B cell (primary cell): ENCODE results near the gene PPAN. TPM values are rescaled to one million over a fixed set of nuclear protein-coding genes. Genes with fewer than 3 reads are reported as not detected.

Experiments used
- ATAC-seq: fragments of 200-7000 bp; cut with Tn5 transposase; one replicate; pipeline ENCODE4 v1.10.0; 2021; ENCODE audit warnings: low read depth, mild to moderate bottlenecking, moderate number of reproducible peaks, moderate library complexity
- CTCF ChIA-PET: fragments of 350-600 bp; sonication (Branson Sonifier 250); formaldehyde crosslinking; loops from one replicate; lab custom pipeline; 2021; ENCODE audit warnings: antibody characterized with exemption, inconsistent platforms; lab: Charles Lee
- POLR2A ChIA-PET: fragments of 350-600 bp; sonication (Branson Sonifier 250); formaldehyde crosslinking; loops from one replicate; lab custom pipeline; 2021; ENCODE audit warnings: antibody characterized with exemption; lab: Charles Lee
- DNase-seq: peaks from one replicate; pipeline ENCODE4 v3.0.0; 2013
- H2AFZ ChIP-seq: 2 replicates; pipeline ENCODE4 v1.6.1; 2012; ENCODE audit warnings: mild to moderate bottlenecking, low read depth, low read length; ENCODE audit not compliant: insufficient read depth, poor library complexity, severe bottlenecking
- H3K27ac ChIP-seq, 2 donors: 1 replicate in 1 of 2; 2 replicates in 1 of 2; pipeline ENCODE4 v1.5.1; 2012 to 2013; ENCODE audit warnings: low read length in 2 of 2, mild to moderate bottlenecking in 2 of 2, moderate library complexity in 1 of 2
- H3K27me3 ChIP-seq, 4 experiments: fragments of 200-600 bp in 1 of 4; sonication (generic) in 1 of 4; replicated peaks in 1 of 4; 1 replicate in 2 of 4; 2 replicates in 2 of 4; pipeline versions ENCODE4 v1.6.1 to v1.7.0; 2013 to 2016; ENCODE audit warnings: low read length in 3 of 4, mild to moderate bottlenecking in 2 of 4, mixed read lengths in 1 of 4, moderate library complexity in 1 of 4; ENCODE audit not compliant: insufficient read depth in 4 of 4, control insufficient read depth in 3 of 4; ENCODE audit errors: control extremely low read depth in 1 of 4
- H3K36me3 ChIP-seq, 2 experiments: replicated peaks in 1 of 2; 1 replicate in 1 of 2; 2 replicates in 1 of 2; pipeline versions ENCODE4 v1.6.1 to v1.7.1; 2013; ENCODE audit warnings: low read length in 1 of 2; ENCODE audit not compliant: insufficient read depth in 2 of 2, control insufficient read depth in 1 of 2; ENCODE audit errors: control extremely low read depth in 1 of 2, extremely low read depth in 1 of 2
- H3K4me1 ChIP-seq, 2 donors: fragments of 200-600 bp in 1 of 2; sonication (generic) in 1 of 2; 1 replicate in 1 of 2; 2 replicates in 1 of 2; pipeline versions ENCODE4 v1.5.1 to v1.6.1; 2013 to 2017; ENCODE audit warnings: low read length in 2 of 2; ENCODE audit not compliant: control insufficient read depth in 2 of 2, insufficient read depth in 2 of 2
- H3K4me2 ChIP-seq: replicated peaks from 2 replicates; pipeline ENCODE3; 2012; ENCODE audit warnings: mild to moderate bottlenecking, low read depth, low read length; ENCODE audit not compliant: poor library complexity, severe bottlenecking
- H3K4me3 ChIP-seq, 5 experiments: fragments of 200-600 bp in 1 of 5; sonication (generic) in 1 of 5; 1 replicate in 3 of 5; 2 replicates in 2 of 5; pipeline versions ENCODE4 v1.5.1 to v1.7.0; 2011 to 2016; ENCODE audit warnings: low read length in 4 of 5, mild to moderate bottlenecking in 4 of 5, low read depth in 2 of 5, control low read depth in 1 of 5, moderate library complexity in 1 of 5; ENCODE audit not compliant: insufficient read depth in 1 of 5; ENCODE audit errors: control extremely low read depth in 1 of 5, extremely low read depth in 1 of 5
- H3K79me2 ChIP-seq: fragments of 200-600 bp; sonication (generic); one replicate; pipeline ENCODE4 v1.6.0; 2016; ENCODE audit warnings: low read length; ENCODE audit not compliant: control insufficient read depth, insufficient read depth
- H3K9ac ChIP-seq: fragments of 200-600 bp; sonication (generic); 2 replicates; pipeline ENCODE4 v1.6.1; 2017; ENCODE audit warnings: mild to moderate bottlenecking, low read length, moderate library complexity
- H3K9me3 ChIP-seq, 3 donors: one replicate each; pipeline versions ENCODE4 v1.6.1 to v1.7.1; 2013; ENCODE audit warnings: low read length in 2 of 3; ENCODE audit not compliant: control insufficient read depth in 2 of 3, insufficient read depth in 1 of 3; ENCODE audit errors: control extremely low read depth in 1 of 3
- H4K20me1 ChIP-seq: 2 replicates; pipeline ENCODE4 v1.6.0; 2012; ENCODE audit warnings: mild to moderate bottlenecking, low read length; ENCODE audit not compliant: insufficient read depth, control insufficient read depth, poor library complexity, severe bottlenecking
- H3K27ac Mint-ChIP-seq: one replicate; pipeline ENCODE4 v1.8.0; 2021; ENCODE audit warnings: mixed read lengths
- H3K27me3 Mint-ChIP-seq: one replicate; pipeline ENCODE4 v1.8.0; 2021; ENCODE audit warnings: mixed read lengths
- H3K4me1 Mint-ChIP-seq: one replicate; pipeline ENCODE4 v1.8.0; 2021; ENCODE audit warnings: mixed read lengths
- H3K4me3 Mint-ChIP-seq: one replicate; pipeline ENCODE4 v1.8.0; 2021; ENCODE audit warnings: mixed read lengths
- H3K9me3 Mint-ChIP-seq: one replicate; pipeline ENCODE4 v1.8.0; 2022; ENCODE audit warnings: mixed read lengths; ENCODE audit not compliant: insufficient read depth
- EZH2 ChIP-seq: IDR thresholded peaks from 2 replicates; pipeline ENCODE4 v1.6.1; 2012; ENCODE audit warnings: borderline replicate concordance, low read depth, mild to moderate bottlenecking, moderate library complexity, low read length; ENCODE audit not compliant: insufficient read depth, poor library complexity, severe bottlenecking
- WGBS: methylation state at CpG from one replicate; pipeline ENCODE4 v1.1.5; 2013; ENCODE audit warnings: missing lambda C conversion rate; ENCODE audit not compliant: insufficient coverage; 5-methylcytosine and 5-hydroxymethylcytosine counted together
- intact Hi-C: fragments of 100-400 bp; cut with micrococcal nuclease; formaldehyde crosslinking; loops from one replicate; pipeline ENCODE4 v1.10.0; 2022
- polyA plus RNA-seq: library from polyadenylated mRNA; depleted of rRNA; stranded (reverse); fragments of >200 nt; gene quantifications from 2 replicates; pipeline ENCODE4 v1.2.3, GENCODE V29; 2012
- total RNA-seq, 2 donors: library from RNA; stranded (reverse); fragments of 120-200 nt in 1 of 2; gene quantifications; 1 replicate in 1 of 2; 2 replicates in 1 of 2; pipeline versions ENCODE4 v1.2.3 to v1.2.4, GENCODE V29; 2013 to 2022
- TF ChIP-seq, protein P1 (sequence below): fragments of 200-600 bp; IDR thresholded peaks from one replicate; pipeline ENCODE4 v1.8.0; 2022; ENCODE audit warnings: antibody characterized with exemption, mild to moderate bottlenecking

The PPAN gene
- total and polyA plus RNA-seq, 2 donors (not counting 1 experiment from before 2014, with no cell fraction given), result 42.2 to 88.0 TPM

DNA sequence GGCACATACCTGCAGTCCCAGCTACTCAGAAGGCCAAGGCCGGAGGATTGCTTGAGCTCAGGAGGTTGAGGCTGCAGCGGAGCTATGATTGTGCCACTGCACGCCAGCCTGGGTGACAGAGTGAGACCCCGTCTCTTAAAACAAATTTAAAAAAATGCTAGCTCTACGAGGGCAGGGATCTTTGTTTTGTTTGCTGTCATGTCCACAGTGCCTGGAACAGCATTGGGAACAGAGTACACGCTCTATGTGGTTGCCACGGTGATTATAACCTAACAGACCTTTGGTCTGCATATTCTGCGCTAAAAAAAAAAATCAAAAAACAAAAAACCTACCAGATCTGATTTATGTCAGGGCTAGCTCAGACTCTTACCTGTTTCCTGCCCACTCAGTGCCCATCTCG, 22.3 kb upstream of the PPAN start:
- Mint-ChIP-seq H3K9me3 (no peaks in the 10 kb centered on the region), H3K4me3 (no peak overlapping the region), H3K27me3 (no peaks in the 10 kb centered on the region), H3K4me1 (peaks cover 14% of the 10 kb centered on the region), H3K27ac (peak overlapping the region; percentile 4)
- TF ChIP-seq, protein P1, sequence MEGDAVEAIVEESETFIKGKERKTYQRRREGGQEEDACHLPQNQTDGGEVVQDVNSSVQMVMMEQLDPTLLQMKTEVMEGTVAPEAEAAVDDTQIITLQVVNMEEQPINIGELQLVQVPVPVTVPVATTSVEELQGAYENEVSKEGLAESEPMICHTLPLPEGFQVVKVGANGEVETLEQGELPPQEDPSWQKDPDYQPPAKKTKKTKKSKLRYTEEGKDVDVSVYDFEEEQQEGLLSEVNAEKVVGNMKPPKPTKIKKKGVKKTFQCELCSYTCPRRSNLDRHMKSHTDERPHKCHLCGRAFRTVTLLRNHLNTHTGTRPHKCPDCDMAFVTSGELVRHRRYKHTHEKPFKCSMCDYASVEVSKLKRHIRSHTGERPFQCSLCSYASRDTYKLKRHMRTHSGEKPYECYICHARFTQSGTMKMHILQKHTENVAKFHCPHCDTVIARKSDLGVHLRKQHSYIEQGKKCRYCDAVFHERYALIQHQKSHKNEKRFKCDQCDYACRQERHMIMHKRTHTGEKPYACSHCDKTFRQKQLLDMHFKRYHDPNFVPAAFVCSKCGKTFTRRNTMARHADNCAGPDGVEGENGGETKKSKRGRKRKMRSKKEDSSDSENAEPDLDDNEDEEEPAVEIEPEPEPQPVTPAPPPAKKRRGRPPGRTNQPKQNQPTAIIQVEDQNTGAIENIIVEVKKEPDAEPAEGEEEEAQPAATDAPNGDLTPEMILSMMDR, result no peak
- no peak for TF ChIP-seq EZH2
- intact Hi-C loops, result loop anchor here (10.0 kb wide), 1 partner anchor 111 kb away; the partner anchor contains the start of gene DNMT1
- peaks cover 6 to 16% of the 10 kb centered on the region in 2 donors for H3K4me1 ChIP-seq
- H3K27me3 ChIP-seq, result no peaks in the 10 kb centered on the region
- no peak for DNase-seq
- ChIA-PET POLR2A (interaction anchor here (2.1 kb wide), 1 partner anchor 13 kb away, joined by 12 read pairs; no protein-coding TSS in a partner anchor), CTCF (interaction anchor here (1.0 to 1.7 kb wide), 4 partner anchors 11 to 175 kb away, joined by 3 to 6 read pairs (median 4); no protein-coding TSS in a partner anchor)
- no peaks in the 10 kb centered on the region for H4K20me1 ChIP-seq
- no peak overlapping the region for H3K4me2 ChIP-seq
- peaks cover 9% of the 10 kb centered on the region for H3K79me2 ChIP-seq
- 78% methylated on average over 9 of the region's 9 CpGs for WGBS
- H3K9me3 ChIP-seq, result no peaks in the 10 kb centered on the region
- H3K27ac ChIP-seq, result no peak overlapping the region
- no peak overlapping the region for H2AFZ ChIP-seq
- no peaks in the 10 kb centered on the region for H3K36me3 ChIP-seq
- ATAC-seq, result no peak
- no peak overlapping the region for H3K4me3 ChIP-seq
- H3K9ac ChIP-seq, result no peak overlapping the region

DNA sequence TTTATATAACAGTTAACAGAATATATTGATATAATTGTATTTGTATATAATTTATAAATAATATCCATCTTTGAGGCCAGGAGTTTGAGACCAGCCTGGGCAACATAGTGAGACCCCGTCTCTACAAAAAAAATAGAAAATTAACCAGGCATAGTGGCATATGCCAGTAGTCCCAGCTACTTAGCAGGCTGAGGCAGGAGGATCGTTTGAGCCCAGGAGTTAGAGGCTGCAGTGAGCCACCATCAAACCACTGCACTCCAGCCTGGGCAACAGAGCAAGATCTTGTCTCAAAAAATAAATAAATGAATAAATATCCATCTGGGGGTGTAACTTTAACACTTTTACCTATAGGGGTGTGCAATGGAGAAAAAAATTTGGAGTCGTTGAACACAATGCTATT, 21.4 kb upstream of the PPAN start:
- Mint-ChIP-seq H3K27me3 (no peaks in the 10 kb centered on the region), H3K9me3 (no peaks in the 10 kb centered on the region), H3K4me3 (peak overlapping the region; percentile 89), H3K4me1 (peaks cover 14% of the 10 kb centered on the region), H3K27ac (peak overlapping the region; percentile 82)
- Histone ChIP-seq H3K9ac (no peak overlapping the region), H4K20me1 (no peaks in the 10 kb centered on the region), H3K79me2 (peaks cover 9% of the 10 kb centered on the region), H3K4me3 (no peak overlapping the region), H3K27ac (no peak overlapping the region), H3K4me1 (peaks cover 6 to 16% of the 10 kb centered on the region in 2 donors), H3K9me3 (no peaks in the 10 kb centered on the region), H2AFZ (peak overlapping the region; percentile 91), H3K27me3 (no peaks in the 10 kb centered on the region), H3K4me2 (no peak overlapping the region), H3K36me3 (peaks cover 0 to 5% of the 10 kb centered on the region in 2 experiments)
- intact Hi-C loops, result loop anchor here (5.0 to 10.0 kb wide), 2 partner anchors 37 to 110 kb away; partner anchors contain the start of gene DNMT1
- 88% methylated on average over 1 of the region's 3 CpGs for WGBS
- ATAC-seq (no peak), DNase-seq (no peak)
- ChIA-PET POLR2A (interaction anchor here (0.6 to 2.1 kb wide), 3 partner anchors 12 to 1839 kb away, joined by 3 to 12 read pairs (median 3); no protein-coding TSS in a partner anchor), CTCF (interaction anchor here (1.2 to 1.6 kb wide), 2 partner anchors 12 to 36 kb away, joined by 3 to 6 read pairs; no protein-coding TSS in a partner anchor)
- no peak for TF ChIP-seq EZH2
- TF ChIP-seq, protein P1, result no peak
